ENCODE measurements around the gene CNGA1. TPM values are rescaled to one million over a fixed set of nuclear protein-coding genes. Genes with fewer than 3 reads are reported as not detected.
"Not testable (repeated sequence)": the region's sequence is repeated elsewhere in the genome, so short reads cannot be mapped to it uniquely, and the experiment has no call there.

Gene CNGA1
- total RNA-seq, 1 experiment from 2014 or later = not detected

GRCh38 chr4:47930971-47931804 lies 85.3 kb downstream of the CNGA1 start:
- Histone ChIP-seq H3K4me3 (no peak overlapping the region), H3K36me3 (no peaks in the 10 kb centered on the region), H3K27me3 (no peaks in the 10 kb centered on the region), H3K9me3 (no peaks in the 10 kb centered on the region)
- DNase-seq = no peak

- no peak overlapping the region for H3K4me3 ChIP-seq
- no peak for DNase-seq
- no peaks in the 10 kb centered on the region for H3K9me3 ChIP-seq
- no peaks in the 10 kb centered on the region for H3K27me3 ChIP-seq
- no peaks in the 10 kb centered on the region for H3K36me3 ChIP-seq
These were observed 86.7 kb downstream of the CNGA1 start for GRCh38 chr4:47929682-47930201.

- no peak overlapping the region for H3K4me3 ChIP-seq
- H3K27me3 ChIP-seq = no peaks in the 10 kb centered on the region
- DNase-seq = peak; percentile 22
- H3K9me3 ChIP-seq = no peaks in the 10 kb centered on the region
- no peaks in the 10 kb centered on the region for H3K36me3 ChIP-seq
These were observed 89.7 kb downstream of the CNGA1 start for GRCh38 chr4:47926667-47927258.

GRCh38 chr4:47923261-47923608 lies 93.2 kb downstream of the CNGA1 start:
- not testable (repeated sequence) for H3K9me3 ChIP-seq, H3K36me3 ChIP-seq, DNase-seq, H3K27me3 ChIP-seq, H3K4me3 ChIP-seq

- not testable (repeated sequence) for H3K9me3 ChIP-seq, H3K27me3 ChIP-seq, DNase-seq, H3K4me3 ChIP-seq, H3K36me3 ChIP-seq
These were observed 93.8 kb downstream of the CNGA1 start for GRCh38 chr4:47922436-47923260.

GRCh38 chr4:47917163-47917562 lies 99.3 kb downstream of the CNGA1 start:
- not testable (repeated sequence) for H3K4me3 ChIP-seq, H3K9me3 ChIP-seq, DNase-seq, H3K27me3 ChIP-seq, H3K36me3 ChIP-seq

- Histone ChIP-seq H3K27me3 (no peaks in the 10 kb centered on the region), H3K36me3 (peaks cover 11% of the 10 kb centered on the region), H3K9me3 (no peaks in the 10 kb centered on the region), H3K4me3 (no peak overlapping the region; the same call in 1 of the 2 replicates)
- DNase-seq = no peak
These were observed 101.1 kb downstream of the CNGA1 start for GRCh38 chr4:47915378-47915777.

GRCh38 chr4:47914926-47915237 lies 101.6 kb downstream of the CNGA1 start:
- H3K4me3 ChIP-seq = peak overlapping the region; percentile 74
- DNase-seq = no peak
- H3K9me3 ChIP-seq = no peaks in the 10 kb centered on the region
- peaks cover 12% of the 10 kb centered on the region for H3K36me3 ChIP-seq
- H3K27me3 ChIP-seq = no peaks in the 10 kb centered on the region

GRCh38 chr4:47914220-47914925 lies 102.1 kb downstream of the CNGA1 start, which contains the start of gene NFXL1:
TSS of gene NFXL1 (minus strand) at chr4:47914583. CDS start at chr4:47914203, 380 bp downstream.
- DNase-seq = peak; percentile 96
- H3K9me3 ChIP-seq = no peaks in the 10 kb centered on the region
- H3K4me3 ChIP-seq = peak within 1 kb of the TSS; percentile 74
- H3K27me3 ChIP-seq = no peaks in the 10 kb centered on the region
- H3K36me3 ChIP-seq = peaks cover 12% of the 10 kb centered on the region

- DNase-seq = peak; percentile 7
- Histone ChIP-seq H3K4me3 (peak overlapping the region; percentile 74), H3K9me3 (no peaks in the 10 kb centered on the region), H3K27me3 (no peaks in the 10 kb centered on the region), H3K36me3 (peaks cover 12% of the 10 kb centered on the region)
These were observed 102.6 kb downstream of the CNGA1 start for GRCh38 chr4:47913861-47914219.

GRCh38 chr4:47913330-47913729 lies 103.2 kb downstream of the CNGA1 start:
- DNase-seq = no peak
- H3K36me3 ChIP-seq = peaks cover 12% of the 10 kb centered on the region
- no peaks in the 10 kb centered on the region for H3K9me3 ChIP-seq
- no peaks in the 10 kb centered on the region for H3K27me3 ChIP-seq
- H3K4me3 ChIP-seq = peak overlapping the region; percentile 74

GRCh38 chr4:47907089-47907646 lies 109.3 kb downstream of the CNGA1 start:
- Histone ChIP-seq H3K9me3 (no peaks in the 10 kb centered on the region), H3K36me3 (peaks cover 25% of the 10 kb centered on the region), H3K4me3 (no peak overlapping the region), H3K27me3 (no peaks in the 10 kb centered on the region)
- no peak for DNase-seq

GRCh38 chr4:47899639-47900038 lies 116.8 kb downstream of the CNGA1 start:
- Histone ChIP-seq H3K36me3 (peaks cover 26% of the 10 kb centered on the region), H3K4me3 (no peak overlapping the region), H3K27me3 (no peaks in the 10 kb centered on the region), H3K9me3 (no peaks in the 10 kb centered on the region)
- no peak for DNase-seq

- no peaks in the 10 kb centered on the region for H3K27me3 ChIP-seq
- no peak for DNase-seq
- H3K9me3 ChIP-seq = no peaks in the 10 kb centered on the region
- H3K36me3 ChIP-seq = peaks cover 14% of the 10 kb centered on the region
- H3K4me3 ChIP-seq = no peak overlapping the region
These were observed 124.6 kb downstream of the CNGA1 start for GRCh38 chr4:47891928-47892327.
